Measurements from ENCODE around the gene GALK2.
"Not testable (repeated sequence)": the region's sequence is repeated elsewhere in the genome, so short reads cannot be mapped to it uniquely, and the experiment has no call there.

GALK2 gene

DNA sequence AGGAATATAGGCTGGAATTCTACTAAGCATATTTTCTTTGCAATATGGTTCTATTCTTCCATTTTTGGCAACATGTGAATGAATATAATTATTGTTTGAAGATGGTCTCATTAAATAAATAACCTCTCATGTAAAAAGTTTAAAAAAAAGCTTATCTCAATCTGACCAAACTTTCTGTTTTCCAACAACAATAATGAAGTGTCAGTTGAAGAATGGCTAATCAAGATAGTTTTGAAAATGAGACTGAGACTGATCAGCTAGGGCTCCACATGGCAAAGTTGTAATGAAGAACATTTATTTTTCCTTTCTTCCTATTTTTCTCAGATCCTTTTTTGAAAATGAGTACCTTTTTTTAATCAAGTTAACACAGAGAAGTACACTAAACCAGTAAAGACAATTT is 117.4 kb downstream of the GALK2 start:
- DNase-seq = no peak

DNA sequence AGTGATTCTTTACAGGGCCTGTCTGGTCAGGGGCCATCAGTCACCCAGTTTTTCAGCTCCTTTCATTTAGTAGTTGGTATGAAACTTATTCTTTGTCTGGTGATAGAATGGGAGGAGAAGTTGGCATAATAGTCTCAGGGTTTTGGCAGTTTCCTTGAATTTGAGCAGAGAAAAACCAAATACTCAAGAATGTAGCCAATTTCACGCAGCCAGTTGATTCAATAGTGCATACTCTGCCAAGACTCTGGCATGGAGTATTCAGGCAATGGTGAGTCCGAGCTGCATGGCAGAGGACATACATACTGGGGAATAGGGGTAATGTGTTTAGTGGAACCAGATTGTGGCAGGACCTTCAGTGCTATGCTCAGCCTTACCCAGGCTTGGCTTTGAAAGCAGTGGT is 118.3 kb downstream of the GALK2 start:
- DNase-seq = no peak

GRCh38 chr15:49290191-49290590 is 120.1 kb downstream of the GALK2 start:
- DNase-seq = no peak

- no peak for DNase-seq
These were observed 123.9 kb downstream of the GALK2 start for GRCh38 chr15:49293941-49294340.

DNA sequence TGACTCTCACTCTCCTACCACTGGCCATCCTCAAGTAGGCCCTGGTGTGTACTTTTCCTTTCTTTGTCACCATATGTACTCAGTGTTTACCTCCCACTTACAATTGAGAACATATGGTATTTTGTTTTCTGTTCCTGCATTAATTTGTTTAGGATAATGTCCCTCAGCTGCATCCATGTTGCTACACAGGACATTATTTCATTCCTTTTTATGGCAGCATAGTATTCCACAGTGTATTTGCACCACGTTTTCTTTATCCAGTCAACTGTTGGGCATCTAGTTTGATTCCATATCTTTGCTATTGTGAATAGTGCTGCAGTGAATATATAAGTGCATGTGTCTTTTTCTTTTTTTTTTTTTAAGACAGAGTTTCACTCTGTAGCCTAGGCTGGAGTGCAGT is 126.2 kb downstream of the GALK2 start:
- no peak for DNase-seq

- no peak for DNase-seq
These were observed 127.5 kb downstream of the GALK2 start for GRCh38 chr15:49297584-49297983.

GRCh38 chr15:49300856-49301255 is 130.8 kb downstream of the GALK2 start:
- no peak for DNase-seq

DNA sequence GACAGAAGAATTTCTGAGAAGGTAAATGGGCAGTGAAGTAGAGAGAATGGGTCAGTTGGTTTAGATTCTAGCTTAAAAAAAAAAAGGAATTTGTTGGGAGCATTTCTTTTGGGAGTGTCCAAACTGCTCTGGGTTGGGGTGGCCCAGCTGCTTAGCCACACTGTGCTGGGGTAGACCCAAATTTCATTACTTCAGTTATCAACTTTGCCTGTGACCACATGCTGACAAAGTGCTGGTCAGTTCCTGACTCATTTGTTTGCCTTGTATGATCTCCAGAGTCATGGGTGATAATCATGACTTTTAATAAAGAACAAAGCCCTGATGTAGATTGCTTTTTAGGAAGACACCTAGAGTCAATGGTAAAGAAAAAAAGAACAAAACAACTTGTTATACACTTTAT is 131.5 kb downstream of the GALK2 start:
- no peak for DNase-seq

- DNase-seq = no peak
These were observed 133.0 kb downstream of the GALK2 start for GRCh38 chr15:49303003-49303402.

GRCh38 chr15:49306551-49306950 is 136.5 kb downstream of the GALK2 start:
- no peak for DNase-seq

DNA sequence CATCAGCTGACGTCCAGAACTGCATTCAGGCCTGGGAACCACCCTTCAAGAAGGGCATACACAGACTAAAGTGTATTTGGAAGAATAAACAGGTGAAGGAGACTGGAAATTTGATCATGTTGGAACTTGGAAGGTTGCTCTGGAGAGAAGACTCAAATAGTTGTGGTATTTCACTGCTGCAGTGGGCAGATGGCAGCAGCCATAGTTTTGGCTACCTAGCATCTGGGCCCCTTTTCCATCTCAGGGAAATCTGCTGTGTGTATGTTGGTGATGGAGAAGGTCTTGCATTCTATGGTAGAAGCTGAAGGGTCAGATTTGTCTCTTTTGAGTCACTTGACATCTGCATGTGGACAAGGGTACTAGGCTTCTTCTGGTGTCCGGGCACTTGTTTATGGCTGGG is 138.6 kb downstream of the GALK2 start:
- DNase-seq = no peak

DNA sequence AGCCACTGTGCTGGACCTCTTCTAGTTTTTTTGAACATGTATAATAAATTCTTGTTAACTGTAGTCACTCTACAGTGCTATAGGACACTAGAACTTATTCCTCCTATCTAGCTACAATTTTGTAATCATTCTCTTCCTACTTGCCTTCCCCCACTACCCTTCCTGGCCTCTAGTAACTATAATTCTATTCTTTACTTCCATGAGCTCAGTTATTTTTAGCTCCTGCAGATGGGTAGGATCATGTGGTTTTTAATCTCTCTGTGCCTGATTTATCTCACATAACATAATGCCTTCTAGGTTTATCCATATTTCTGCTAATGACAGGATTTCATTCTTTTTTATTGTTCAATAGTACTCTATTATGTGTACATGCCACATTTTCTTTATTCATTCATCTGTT is 139.8 kb downstream of the GALK2 start:
- no peak for DNase-seq

DNA sequence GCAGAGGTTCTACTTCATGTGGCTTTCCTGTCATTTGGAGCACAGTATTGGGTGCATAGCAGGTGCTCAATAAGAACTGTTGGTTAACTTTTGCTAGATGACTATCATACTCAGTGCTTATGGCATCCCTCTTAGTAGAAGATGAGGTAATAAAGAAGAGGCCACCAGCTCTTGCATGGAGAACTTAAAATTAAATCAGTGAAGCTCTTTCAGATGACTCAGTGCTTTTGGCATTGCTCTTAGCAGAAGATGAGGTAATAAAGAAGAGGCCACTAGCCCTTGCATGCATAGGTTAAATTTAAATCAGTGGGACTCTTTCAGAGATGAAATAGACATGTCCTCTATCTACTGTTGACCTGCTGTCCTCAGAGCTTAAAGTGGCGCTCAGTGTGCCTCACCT is 143.6 kb downstream of the GALK2 start:
- DNase-seq = no peak

- no peak for DNase-seq
These were observed 144.7 kb downstream of the GALK2 start for GRCh38 chr15:49314716-49315115.

GRCh38 chr15:49315391-49315823 is 145.4 kb downstream of the GALK2 start:
- DNase-seq = no peak

- DNase-seq = no peak
These were observed 150.3 kb downstream of the GALK2 start for GRCh38 chr15:49320351-49320750.

GRCh38 chr15:49323207-49323606 is 153.2 kb downstream of the GALK2 start:
- no peak for DNase-seq

DNA sequence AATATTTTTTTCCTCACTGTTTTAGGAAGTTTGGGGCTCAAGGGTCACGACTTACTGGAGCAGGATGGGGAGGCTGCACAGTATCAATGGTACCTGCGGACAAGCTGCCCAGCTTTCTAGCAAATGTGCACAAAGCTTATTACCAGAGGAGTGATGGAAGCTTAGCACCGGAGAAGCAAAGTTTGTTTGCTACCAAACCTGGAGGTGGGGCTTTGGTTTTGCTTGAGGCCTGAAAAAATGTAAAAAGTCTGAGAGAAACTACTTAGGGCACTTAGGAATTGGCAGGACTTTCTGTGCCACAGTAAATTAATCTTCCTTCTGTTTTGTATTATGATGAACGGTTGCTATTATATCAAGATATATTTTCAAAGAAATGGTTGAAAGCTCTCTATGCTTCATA is 157.9 kb downstream of the GALK2 start:
- no peak for DNase-seq

DNA sequence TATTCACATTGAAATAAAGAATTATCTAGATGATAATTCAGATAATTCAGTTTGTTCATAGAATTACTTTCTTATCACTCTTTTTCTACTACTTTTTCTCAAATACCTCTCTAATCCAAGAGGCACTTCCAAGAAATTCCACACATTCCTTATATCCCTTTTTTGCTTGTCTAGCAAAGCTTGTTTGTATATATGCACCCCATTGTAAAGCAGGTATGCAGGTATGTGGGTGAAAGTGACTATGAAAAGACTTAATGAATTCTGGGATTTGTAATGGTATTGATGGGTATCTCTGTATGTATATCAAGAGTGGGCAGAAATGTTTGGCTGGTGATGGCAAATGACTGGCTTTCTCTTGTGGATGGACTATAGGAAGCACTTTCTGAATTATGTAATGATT is 158.9 kb downstream of the GALK2 start:
- no peak for DNase-seq

DNA sequence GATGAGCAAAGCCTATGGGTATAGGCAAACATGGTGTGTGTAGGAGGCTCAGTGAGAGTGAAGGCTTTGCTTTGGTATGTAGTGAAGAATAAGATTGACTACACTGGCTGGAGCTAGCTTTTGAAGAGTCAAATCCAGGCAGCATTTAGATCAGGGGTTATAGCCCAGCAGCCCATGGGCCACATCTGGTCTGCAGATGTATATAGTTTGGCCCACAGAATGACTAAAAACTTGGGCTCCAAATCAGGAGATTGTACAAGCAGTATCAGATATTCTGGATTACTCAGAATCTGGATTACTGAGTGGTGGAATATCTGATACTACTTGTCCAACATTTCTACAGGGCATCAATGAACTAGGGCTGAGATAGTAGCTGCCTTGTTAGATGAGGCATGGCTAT is 160.1 kb downstream of the GALK2 start:
- no peak for DNase-seq

DNA sequence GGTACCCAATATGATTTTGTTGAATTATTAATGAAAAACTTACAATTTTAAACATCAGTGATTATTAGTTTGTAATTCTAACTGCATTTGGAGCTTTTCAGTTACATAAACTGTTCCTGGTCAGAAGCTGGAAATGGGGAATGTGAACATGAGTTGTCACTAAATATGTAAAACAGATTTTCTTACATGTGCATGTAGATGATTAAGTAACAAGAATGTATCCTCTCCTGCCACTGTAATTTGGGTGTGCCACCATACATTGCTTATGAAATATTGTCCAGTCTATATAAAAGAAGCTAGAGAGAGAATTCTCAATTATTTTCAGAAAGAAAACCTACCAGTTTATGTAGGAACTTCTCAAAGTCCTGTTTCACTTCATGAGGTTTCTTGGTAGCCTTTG is 161.4 kb downstream of the GALK2 start:
- DNase-seq = no peak

GRCh38 chr15:49331951-49332350 is 161.9 kb downstream of the GALK2 start:
- DNase-seq = no peak

DNA sequence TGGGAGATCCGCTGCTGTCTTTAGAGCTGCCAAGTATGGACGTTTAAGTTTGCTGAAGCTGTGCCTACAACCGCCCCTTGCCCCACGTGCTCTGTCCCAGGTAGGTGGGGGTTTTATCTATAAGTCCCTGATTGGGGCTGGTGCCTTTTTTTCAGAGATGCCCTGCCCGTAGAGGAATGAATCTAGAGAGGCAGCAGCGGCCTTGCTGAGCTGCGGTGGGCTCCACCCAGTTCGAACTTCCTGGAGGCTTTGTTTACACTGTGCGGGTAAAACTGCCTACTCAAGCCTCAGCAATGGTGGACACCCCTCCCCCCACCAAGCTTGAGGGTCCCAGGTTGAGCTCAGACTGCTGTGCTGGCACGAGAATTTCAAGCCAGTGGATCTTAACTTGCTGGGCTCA is 169.6 kb downstream of the GALK2 start:
- DNase-seq = no peak

- no peak for DNase-seq
These were observed 173.5 kb downstream of the GALK2 start for GRCh38 chr15:49343546-49343945.

- DNase-seq = not testable (repeated sequence)
These were observed 184.4 kb downstream of the GALK2 start for GRCh38 chr15:49354439-49354838.

GRCh38 chr15:49361370-49361769 is 191.3 kb downstream of the GALK2 start:
- DNase-seq = no peak

Data from NCI-H2029 treated with DMSO at 0.1 percent for 48 hours (cell line).